Effector CD8-positive, alpha-beta T cell (primary cell): Measurements from ENCODE around the gene GALE.
A peak's percentile ranks its signal among the peaks of the same experiment; 100 is the strongest.
"Not testable (repeated sequence)": the region's sequence is repeated elsewhere in the genome, so short reads cannot be mapped to it uniquely, and the experiment has no call there.

Experiments
- DNase-seq: peaks from one replicate; lab custom pipeline; 2025; lab: John Stamatoyannopoulos, UW
- total RNA-seq, 4 experiments: gene quantifications; one replicate each; lab custom pipeline; 2026; lab: John Stamatoyannopoulos, UW

The GALE gene
- 9.1 to 19.7 (median 10.7) reads per million in 4 experiments for total RNA-seq

DNA sequence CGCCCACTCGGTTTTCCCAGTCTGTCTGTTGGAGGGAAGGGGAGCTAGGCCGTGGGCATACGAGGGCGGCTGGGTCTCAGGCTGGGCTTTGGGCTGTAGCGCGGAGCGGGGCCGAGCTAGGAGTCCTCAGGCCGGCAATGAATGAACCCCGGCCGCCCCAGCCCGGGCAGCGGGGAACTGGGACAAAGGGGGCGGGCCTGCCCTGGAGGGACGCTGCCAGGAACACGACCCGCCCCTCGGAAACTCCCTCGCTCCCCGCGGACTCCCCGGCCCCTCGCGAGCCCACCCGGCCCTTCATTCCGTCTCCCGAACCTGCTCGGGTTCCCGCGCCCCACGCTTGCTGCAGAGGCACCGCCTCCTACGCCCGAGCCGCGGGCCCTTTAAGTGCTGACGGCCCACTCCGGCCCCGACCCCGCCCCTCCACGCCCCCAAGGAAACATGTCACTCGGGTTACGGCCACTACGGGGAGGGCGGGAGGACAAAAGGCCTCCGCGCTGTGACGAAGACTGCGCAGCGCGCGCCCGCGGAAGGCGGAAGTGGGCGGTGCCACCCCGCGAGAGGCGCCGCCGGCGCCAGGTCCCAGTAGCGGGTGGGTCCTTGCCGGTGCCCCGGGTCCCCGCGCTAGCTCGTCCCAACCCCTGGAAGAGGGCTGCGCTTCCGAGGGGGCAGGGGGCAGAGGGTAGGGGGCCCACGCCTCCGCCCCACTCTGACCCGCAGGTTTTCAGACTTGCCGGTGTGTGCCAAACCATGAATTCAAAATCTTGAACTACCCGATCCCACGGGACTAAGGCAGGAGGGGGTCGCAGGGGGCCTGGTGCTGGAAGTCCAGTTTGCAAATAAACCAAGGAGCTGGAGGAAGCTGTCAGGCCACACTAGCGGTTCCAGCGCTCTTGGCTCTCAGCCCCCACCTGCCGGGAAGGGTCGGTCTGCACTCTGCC, at the start of gene GALE:
GALE (minus strand) TSS at position 355 of the 938 bp plus-strand sequence. CDS start 1,747 bp downstream, outside the sequence.
- DNase-seq = peak; percentile 96

DNA sequence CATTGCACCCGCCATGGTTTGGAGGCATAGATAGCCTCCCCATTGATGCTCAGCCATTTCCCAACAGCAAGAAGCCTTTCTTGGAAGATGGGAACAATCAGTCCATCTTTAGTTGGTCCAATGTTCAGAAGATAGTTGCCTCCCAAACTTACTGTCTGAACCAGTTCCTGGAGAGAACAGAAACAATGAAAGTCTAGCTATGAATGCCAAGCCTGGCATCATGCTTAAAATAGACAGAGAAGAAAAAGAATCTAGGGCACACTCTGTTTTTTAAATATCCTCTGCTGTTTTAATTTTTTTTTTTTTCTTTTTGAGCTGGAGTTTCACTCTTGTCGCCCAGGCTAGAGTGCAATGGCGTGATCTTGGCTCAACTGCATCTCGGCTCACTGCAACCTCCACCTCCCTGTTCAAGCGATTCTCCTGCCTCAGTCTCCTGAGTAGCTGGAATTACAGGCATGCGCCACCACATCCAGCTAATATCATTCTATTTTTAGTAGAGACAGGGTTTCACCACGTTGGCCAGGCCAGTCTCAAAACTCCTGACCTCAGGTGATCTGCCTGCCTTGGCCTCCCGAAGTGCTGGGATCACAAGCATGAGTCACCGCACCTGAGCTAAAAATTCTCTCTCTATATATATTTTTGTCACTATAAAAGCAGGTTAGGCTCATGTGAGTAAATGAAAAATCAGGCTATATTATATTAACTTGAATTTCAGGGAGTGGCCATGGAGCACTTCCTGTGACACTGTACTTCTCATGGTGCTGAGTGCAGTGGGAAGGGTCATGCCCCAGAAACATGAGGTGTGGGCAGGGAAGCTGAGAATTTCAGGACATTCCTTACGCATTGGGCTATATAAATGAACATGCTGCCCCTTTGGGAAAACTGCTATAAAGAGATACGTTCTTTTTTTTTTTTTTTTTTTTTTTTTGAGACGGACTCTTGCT, 48.4 kb upstream of the GALE start:
- DNase-seq = no peak

DNA sequence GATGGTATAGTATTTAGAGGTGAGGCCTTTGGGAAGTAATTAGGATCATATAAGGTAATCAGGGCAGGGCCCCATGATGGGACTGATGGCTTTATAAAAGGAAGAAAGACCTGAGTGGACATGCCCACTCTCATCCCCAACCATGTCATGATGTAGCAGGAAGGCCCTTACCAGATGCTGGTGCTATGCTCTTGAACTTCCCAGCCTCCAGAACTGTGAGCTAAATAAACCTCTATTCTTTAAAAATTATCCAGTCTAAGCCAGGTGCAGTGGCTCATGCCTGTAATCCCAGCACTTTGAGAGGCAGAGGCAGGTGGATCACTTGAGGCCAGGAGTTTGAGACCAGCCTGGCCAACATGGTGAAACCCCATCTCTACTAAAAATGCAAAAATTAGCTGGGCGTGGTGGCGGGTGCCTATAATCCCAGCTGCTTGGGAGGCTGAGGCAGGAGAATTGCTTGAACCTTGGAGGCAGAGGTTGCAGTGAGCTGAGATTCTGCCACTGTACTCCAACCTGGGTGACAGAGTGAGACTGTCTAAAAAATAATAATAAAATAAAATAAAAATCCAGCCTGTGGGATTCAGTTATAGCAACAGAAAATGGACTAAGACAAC, 47.0 kb upstream of the GALE start:
- DNase-seq = not testable (repeated sequence)

DNA sequence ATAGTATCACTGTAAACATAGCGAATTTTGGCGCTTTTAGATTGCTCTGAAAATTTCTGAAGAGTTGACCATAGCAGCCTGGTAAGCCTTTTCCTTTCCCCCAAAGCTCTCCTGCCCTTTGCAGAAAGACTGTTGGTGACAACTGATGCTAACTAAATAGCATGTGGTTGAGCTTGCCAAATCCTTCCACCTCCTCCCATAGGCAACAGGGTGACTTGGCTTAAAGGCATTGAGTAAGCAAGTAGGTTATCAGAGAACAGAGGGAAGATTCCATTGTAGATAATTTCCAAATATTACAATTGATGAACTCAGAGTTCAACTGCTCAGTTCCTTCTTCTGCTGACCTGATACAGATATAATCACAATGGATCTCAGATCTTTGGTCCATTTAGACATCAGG, 44.6 kb upstream of the GALE start:
- DNase-seq = no peak

DNA sequence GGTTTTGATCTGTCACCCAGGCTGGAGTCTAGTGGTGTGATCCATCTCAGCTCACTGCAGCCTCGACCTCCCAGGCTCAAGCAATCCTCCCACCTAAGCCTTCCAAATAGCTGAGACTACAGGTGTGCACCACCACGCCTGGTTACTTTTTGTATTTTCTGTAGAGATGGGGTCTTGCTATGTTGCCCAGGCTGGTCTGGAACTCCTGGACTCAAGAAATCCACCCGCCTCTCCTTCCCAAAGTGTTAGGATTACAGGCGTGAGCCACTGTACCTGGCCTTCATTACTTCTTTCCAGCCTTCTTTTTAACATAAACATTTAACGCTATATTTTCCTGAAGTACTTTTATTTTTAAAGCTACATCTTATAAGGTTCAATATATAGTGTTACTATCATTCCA, 43.1 kb upstream of the GALE start:
- DNase-seq = no peak

DNA sequence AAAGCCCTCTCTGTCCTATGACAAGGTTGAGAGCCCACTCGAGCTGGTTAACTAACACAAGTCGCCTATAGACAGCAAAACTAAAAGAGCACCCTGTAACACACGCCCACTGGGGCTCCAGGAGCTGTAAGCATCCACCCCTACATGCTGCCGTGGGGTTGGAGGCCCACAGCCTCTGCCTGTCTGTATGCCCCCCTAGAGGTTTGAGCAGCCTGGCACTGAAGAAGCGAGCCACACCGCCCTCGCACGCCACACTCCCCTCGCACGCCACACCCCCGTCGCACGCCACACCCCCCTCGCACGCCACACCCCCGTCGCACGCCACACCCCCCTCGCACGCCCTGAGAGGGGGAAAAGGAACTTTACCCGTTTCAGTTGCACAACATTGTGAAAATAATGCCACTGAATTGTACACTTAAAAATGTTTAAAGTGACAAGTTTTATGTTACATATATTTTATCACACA, 37.9 kb upstream of the GALE start:
- DNase-seq = peak; percentile 79

DNA sequence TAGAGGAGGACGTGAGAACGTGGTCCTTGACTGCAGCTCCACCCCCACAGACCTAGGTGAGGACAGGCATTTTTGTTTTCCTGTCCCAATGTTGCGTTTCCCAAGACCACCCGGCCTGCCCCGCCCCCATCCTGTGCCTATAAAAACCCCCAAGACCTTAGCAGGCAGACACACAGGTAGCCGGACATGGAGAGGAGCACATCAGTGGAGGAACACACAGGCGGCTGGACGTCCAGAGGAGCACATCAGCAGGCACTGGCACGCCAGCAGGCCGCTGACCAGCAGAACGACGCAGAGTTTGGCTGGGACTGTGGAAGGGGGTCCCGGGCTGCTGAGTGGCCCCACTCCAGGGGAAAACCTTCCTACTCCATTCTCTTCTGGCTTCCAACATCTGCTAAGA, 37.4 kb upstream of the GALE start:
- DNase-seq = no peak

DNA sequence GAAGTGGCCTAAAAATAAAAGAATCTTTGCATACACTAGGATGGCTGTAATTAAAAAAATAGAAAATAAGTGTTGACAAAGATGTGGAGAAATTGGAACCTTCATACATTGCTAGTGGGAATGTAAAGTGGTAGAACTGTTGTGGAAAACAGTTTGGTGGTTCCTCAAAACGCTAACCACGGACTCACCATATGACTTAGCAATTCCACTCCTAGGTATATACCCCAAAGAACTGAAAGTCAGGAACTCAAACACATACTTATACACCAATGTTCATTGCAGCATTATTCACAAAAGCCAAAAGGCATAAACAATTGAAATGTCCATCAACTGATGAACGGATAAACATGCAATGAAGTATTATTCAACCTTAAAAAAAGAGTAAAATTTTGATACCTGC, 35.5 kb upstream of the GALE start:
- no peak for DNase-seq

DNA sequence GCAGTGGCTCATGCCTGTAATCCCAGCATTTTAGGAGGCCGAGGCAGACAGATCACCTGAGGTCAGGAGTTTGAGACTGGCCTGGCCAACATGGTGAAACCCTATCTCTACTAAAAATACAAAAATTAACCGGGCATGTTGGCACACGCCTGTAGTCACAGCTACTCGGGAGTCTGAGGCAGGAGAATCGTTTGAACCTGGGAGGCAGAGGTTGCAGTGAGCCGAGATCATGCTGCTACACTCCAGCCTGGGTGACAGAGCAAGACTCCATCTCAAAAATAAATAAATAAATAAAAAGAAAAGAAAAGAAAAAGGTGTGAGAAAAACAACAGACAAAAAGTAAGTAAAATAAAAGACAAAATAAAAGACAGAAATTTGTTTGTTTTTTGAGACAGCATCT, 33.6 kb upstream of the GALE start:
- DNase-seq = not testable (repeated sequence)

DNA sequence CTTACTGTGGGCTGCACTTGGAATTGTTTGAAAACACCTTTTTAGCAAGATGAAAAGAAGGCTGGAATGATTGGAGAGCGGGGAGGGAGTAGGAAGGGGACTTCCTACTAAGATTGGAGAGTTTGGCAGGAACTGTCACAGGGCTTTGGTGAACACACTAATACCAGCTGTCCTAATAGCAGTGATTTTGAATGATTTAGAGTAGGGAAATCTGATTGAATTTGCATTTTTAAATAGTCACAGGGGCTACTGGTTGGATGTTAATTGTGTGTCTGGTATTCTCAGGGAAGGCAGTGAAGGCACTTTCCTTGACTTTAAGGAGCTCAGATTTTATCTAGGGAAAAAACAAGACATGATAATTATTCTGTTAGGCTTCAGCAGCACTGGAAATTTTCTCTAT, 27.2 kb upstream of the GALE start:
- DNase-seq = no peak

DNA sequence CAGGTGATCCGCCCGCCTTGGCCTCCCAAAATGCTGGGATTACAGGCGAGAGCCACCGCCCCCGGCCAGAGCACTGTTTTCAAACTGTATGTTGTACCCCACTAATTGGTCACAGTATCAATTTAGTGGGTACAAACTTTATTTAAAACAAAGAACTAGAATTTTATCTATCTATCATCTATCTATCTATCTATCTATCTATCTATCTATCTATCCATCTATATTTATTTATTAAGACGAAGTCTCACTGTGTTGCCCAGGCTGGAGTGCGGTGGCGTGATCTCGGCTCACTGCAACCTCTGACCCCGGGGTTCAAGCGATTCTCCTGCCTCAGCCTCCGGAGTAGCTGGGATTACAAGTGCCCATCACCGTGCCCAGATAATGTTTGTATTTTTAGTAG, 26.0 kb upstream of the GALE start:
- DNase-seq = not testable (repeated sequence)

DNA sequence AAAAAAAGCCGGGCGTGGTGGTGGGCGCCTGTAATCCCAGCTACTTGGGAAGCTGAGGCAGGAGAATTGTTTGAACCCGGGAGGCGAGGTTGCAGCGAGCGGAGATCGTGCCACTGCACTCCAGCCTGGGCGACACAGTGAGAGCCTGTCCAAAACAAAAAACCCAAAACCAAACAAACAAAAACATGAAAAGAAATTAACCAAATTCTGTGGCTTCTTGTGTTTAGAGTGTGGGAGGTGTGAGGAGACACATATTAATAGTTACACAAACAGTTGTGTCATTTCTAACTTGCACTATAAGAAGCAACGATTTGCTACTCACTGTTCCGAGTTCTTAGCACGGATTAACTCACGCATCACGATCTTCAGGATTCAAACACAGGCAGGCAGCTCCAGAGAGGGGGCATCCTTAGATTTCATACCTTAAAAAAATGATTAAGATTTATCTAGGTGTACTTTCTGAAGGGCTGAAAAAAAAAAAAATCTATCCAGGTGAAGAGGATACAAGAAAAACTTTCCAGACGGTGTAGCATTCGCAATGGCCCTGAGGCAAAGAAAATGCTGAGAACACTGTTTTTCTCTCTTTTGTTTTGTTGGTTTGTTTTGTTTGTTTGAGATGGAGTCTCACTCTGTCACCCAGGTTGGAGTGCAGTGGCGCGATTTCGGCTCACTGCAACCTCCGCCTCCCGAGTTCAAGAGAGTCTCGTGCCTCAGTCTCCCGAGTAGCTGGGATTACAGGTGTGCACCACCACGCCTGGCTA, 25.4 kb upstream of the GALE start:
- no peak for DNase-seq

DNA sequence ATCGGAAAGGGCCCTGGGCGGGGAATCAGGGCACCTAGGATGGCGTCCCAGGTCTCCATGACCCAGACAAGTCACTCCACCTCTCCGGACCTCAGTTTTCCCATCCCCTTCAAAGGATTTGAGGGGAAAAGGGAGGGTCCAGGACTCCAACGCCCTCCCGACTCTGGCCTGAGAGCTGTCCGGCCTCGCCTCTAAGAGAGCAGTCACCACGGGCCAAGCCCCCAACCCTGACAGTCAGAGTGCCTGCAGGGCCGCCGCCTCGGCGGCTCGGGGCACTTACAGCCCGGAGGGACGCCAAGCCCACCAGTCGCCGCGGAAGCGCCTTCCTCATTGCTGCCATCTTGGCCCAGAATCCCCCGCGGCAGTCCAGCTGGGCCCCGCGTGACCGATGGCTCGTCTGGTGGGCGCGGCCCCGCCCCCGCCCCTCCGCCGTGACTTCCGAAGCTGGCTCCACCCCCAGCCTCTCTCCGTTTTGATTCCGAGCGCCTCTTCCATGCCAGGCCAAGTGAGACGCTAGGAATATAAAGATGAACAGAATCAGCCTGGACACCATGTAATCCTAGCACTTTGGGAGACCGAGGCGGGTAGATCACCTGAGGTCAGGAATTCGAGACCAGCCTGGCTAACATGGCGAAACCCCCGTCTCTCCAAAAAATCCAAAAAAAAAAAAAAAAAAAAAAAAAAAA, 24.7 kb upstream of the GALE start, which contains the start of gene HMGCL:
HMGCL (minus strand) TSS at position 354 of the 686 bp plus-strand sequence; CDS start at position 340, 14 bp downstream.
- peak; percentile 83 for DNase-seq

DNA sequence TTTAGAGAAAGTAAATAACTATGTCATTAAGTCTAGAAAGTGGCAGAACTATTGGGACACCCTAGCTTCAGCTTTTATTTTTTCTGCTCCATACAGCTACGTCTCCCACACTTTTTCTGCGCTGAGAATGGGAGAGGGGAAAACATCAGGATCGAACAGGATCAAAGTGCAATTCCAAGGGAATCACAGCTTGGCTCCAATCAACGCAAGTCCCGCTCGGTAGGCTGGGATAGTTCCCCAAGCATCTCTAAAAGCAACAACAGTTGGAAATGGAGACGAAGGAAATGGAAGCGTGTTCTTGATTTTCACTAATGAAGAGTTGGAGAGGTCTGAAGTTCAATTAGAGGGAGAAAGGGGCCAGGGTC, 24.1 kb upstream of the GALE start:
- DNase-seq = no peak

DNA sequence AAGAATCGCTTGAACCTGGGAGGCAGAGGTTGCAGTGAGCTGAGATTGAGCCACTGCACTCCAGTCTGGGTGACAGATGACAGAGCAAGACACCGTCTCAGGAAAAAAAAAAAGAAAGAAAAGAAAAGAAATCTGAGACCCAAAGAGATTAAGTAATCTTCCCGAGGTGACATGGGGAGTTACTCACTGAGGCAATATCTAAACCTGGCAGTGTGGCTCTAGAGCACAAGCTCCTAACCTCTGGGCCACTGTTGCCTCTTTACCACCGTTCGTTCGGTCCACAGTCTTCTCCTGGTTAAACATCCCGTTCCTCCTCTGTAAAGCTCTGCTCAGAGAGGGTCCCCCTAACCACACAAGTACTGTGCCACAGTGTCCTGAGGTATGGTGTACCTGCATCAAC, 23.2 kb upstream of the GALE start:
- DNase-seq = no peak

DNA sequence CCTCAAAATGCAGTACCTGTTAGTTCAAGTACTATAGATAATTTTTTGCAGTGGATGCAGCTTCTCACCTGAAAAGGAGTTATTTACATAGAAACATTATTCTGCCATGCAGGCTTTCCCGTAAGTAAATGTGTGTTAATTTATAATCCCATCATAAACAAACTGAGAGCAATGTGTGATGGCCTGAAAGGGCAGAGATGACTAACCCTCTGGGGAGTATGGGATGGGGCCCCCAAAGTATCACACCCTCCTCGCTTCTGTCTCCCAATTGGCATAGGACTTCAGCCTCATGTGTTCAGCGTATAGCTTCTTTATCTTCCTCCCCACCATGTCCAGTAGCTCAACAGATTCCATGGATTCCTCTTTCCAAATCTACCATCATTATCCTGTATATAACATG, 17.1 kb upstream of the GALE start:
- no peak for DNase-seq

DNA sequence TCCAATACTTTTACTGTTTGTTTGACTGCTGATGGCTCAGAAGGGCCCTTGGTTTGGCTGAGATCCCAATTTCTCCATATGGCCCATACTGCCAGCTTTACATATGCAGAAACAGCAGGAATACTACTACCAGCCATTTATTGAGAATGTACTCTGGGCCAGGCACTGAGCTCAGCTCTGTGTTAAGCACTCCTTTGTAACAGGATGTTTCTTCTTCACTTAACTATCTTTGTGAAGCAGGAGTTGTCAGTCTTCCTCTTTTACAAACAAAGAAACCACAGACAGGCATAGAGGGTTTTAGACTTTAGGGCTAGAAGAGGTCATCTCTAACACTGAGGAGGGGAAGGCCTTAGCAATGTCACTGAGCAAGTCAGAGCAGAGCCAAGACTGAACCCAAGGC, 16.4 kb upstream of the GALE start:
- no peak for DNase-seq

DNA sequence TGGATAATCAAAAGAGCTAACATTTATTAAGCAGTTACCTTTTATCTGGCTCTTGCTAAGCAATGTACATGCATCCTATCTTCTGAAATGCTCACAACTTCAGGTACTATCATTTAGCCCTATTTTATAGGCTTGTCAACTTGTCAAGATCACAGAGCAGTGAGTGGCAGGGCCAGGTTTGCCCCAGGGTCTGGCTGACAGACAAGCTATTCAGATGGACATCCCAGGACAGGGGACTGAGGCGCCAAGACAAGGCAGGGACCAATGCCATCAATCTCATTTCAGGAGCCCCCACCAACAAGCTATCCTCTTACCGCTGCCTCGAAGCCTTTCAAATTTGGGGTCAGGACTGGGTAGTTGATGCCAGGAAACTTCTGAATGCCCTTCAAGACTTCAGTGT, 15.8 kb upstream of the GALE start:
- DNase-seq = no peak

DNA sequence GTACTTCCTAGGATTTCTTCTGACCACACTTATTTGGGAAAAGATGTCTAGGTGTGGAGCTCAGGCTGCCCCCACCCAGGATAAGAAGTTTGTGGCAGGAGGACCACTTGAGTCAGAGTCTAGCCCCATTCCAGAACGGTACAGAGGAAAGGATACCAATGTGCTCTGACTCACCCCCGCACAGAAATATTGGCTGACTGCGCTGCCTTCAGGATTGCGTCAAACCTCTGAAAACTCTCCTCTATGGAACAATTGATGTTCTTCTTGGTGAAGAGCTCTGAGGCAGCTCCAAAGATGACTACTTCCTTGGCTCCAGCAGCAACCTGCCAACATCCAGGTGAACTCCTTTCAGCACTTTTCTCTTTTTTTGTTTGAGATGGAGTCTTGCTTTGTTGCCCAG, 13.5 kb upstream of the GALE start:
- DNase-seq = no peak

DNA sequence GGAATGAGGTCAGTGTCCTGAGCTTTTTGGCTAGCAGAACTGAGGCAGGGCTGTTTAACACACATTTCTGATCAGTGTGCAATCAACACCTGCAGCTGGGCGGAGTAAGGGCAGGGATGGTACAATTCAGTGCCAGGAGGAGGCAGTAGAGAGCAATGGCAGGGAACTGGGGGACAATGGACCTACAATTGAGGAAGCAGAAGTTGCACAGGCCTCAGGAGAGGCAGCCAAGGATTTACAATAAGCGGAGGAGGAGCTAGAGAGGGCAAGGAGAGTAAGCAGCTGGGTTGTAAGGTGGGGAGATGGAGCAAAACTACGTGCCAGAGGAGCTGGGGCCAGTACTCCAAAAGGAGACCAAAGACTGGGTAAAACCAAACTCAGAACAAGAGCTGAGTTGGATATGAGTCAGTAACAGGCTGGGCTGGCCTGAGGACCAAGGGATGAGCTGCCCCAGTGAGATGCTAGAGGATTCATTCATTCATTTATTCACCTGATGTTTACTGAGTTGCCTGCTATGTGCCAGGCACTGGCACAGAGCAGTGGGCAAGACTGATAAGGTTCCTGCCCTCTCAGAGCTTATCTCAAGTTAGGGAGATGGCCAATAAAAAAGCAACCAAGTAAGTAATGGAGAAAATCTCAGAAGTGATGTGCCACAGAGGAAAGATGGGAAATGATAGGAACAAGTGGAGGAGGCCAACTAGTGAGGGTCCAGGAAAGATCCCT, 10.4 kb upstream of the GALE start:
- DNase-seq = peak; percentile 20
